Hepatocyte (in vitro differentiated cells): Measurements from ENCODE around the gene DMWD. TPM values are rescaled to one million over a fixed set of nuclear protein-coding genes. Genes with fewer than 3 reads are reported as not detected.

Experiments
- DNase-seq: peaks from one replicate; pipeline ENCODE4 v3.0.0-alpha.2; 2016; ENCODE audit warnings: low spot score
- H2AFZ ChIP-seq: fragments of 200-600 bp; sonication (generic); 2 replicates; pipeline ENCODE4 v1.6.0; 2016; ENCODE audit warnings: antibody characterized with exemption, mild to moderate bottlenecking
- H3K27ac ChIP-seq: fragments of 200-600 bp; sonication (generic); 2 replicates; pipeline ENCODE4 v1.5.1; 2016; ENCODE audit warnings: mild to moderate bottlenecking
- H3K27me3 ChIP-seq: fragments of 200-600 bp; sonication (generic); 2 replicates; pipeline ENCODE4 v1.6.1; 2016
- H3K36me3 ChIP-seq: fragments of 200-600 bp; sonication (generic); replicated peaks from 2 replicates; pipeline ENCODE4 v1.5.1; 2016; ENCODE audit warnings: low read depth; ENCODE audit not compliant: insufficient read depth
- H3K4me1 ChIP-seq: fragments of 200-600 bp; sonication (generic); 2 replicates; pipeline ENCODE4 v1.5.1; 2016; ENCODE audit warnings: mild to moderate bottlenecking, moderate library complexity; ENCODE audit not compliant: insufficient read depth
- H3K4me2 ChIP-seq: fragments of 200-600 bp; sonication (generic); 2 replicates; pipeline ENCODE4 v1.6.0; 2016
- H3K4me3 ChIP-seq: fragments of 200-600 bp; sonication (generic); 2 replicates; pipeline ENCODE4 v1.5.1; 2016; ENCODE audit warnings: mild to moderate bottlenecking
- H3K79me2 ChIP-seq: fragments of 200-600 bp; sonication (generic); 2 replicates; pipeline ENCODE4 v1.6.0; 2017; ENCODE audit warnings: mild to moderate bottlenecking
- H3K9me2 ChIP-seq: fragments of 200-600 bp; sonication (generic); replicated peaks from 2 replicates; pipeline ENCODE4 v1.6.0; 2017; ENCODE audit warnings: mild to moderate bottlenecking; ENCODE audit not compliant: insufficient read depth
- H3K9me3 ChIP-seq: fragments of 200-600 bp; sonication (generic); 2 replicates; pipeline ENCODE4 v1.5.1; 2016; ENCODE audit warnings: low read depth, mild to moderate bottlenecking
- H4K20me1 ChIP-seq: fragments of 200-600 bp; sonication (generic); 2 replicates; pipeline ENCODE4 v1.6.0; 2016; ENCODE audit warnings: mild to moderate bottlenecking; ENCODE audit not compliant: insufficient read depth, poor library complexity, severe bottlenecking
- CTCF ChIP-seq: fragments of 200-600 bp; sonication (generic); IDR thresholded peaks from 2 replicates; pipeline ENCODE4 v1.5.1; 2016; ENCODE audit warnings: antibody characterized with exemption, mild to moderate bottlenecking; ENCODE audit not compliant: poor library complexity
- EZH2 ChIP-seq: fragments of 200-600 bp; sonication (generic); IDR thresholded peaks from 2 replicates; pipeline ENCODE4 v1.6.1; 2016; ENCODE audit warnings: antibody characterized with exemption, mild to moderate bottlenecking, borderline replicate concordance
- EZH2phosphoT487 ChIP-seq: fragments of 200-600 bp; sonication (generic); IDR thresholded peaks from one replicate; pipeline ENCODE4 v1.6.1; 2018; ENCODE audit warnings: antibody characterized with exemption, mild to moderate bottlenecking, low read depth, moderate library complexity; ENCODE audit not compliant: unreplicated experiment, severe bottlenecking
- WGBS: methylation state at CpG from one replicate; pipeline ENCODE4 v1.1.6; 2016; ENCODE audit warnings: low lambda C conversion rate; ENCODE audit errors: missing lambda C conversion rate; 5-methylcytosine and 5-hydroxymethylcytosine counted together
- polyA plus RNA-seq: library from polyadenylated mRNA; unstranded; fragments of >200 nt; fragmentation: Nextera tagmentation; extraction: Ambion mirVana; gene quantifications from 2 replicates; pipeline ENCODE4 v1.2.1, GENCODE V29; 2016
- total RNA-seq: library from RNA; depleted of rRNA; stranded (reverse); fragments of >200 nt; gene quantifications from 2 replicates; pipeline ENCODE4 v1.2.3, GENCODE V29; 2014

DMWD gene
- total and polyA plus RNA-seq, 2 experiments from 2014 or later = 23.7 to 70.1 TPM

GRCh38 chr19:45739498-45740439 is 52.9 kb downstream of the DMWD start:
- TF ChIP-seq EZH2 (no peak), EZH2phosphoT487 (no peak), CTCF (no peak)
- H2AFZ ChIP-seq = no peak overlapping the region
- H3K27me3 ChIP-seq = no peaks in the 10 kb centered on the region
- H3K4me2 ChIP-seq = no peak overlapping the region
- H3K36me3 ChIP-seq = no peaks in the 10 kb centered on the region
- DNase-seq = no peak
- WGBS = 87% methylated on average over 10 of the region's 10 CpGs
- no peaks in the 10 kb centered on the region for H3K4me1 ChIP-seq
- no peaks in the 10 kb centered on the region for H3K9me3 ChIP-seq
- no peaks in the 10 kb centered on the region for H4K20me1 ChIP-seq
- H3K9me2 ChIP-seq = no peaks in the 10 kb centered on the region
- no peak overlapping the region for H3K27ac ChIP-seq
- H3K4me3 ChIP-seq = no peak overlapping the region
- H3K79me2 ChIP-seq = no peaks in the 10 kb centered on the region

DNA sequence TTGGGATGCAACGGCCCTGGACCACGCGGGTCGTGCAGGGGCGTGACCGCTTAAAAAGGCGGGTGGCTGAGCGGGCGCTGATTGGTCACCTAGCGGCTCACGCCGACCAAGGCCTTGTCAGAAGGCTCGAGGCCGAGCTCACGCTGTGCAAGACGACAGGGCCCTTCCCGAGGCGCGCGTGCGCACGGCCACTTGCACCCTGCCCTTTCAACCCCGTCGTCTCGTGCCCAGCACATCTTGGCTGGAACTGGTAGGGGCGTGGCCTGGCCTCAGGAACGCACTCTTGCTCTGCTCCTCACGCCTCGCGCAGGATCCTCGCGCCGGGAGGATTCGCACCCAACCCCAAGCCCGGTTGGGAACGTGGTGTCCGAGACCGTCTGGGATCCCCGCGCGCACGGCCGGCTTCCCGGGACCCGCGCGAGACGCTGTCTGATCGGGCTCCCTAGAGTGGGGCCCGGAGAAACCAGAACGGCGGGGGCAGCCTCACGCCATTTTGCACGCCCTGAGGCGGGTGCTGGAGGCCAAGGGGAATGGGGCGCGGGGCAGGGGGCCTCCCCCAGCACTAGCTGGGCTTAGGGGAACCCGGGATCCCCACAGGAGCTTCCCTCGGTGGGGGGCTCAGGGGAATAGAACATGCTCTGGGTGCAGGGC is 59.4 kb downstream of the DMWD start, which contains the start of gene MEIOSIN:
Gene MEIOSIN (plus strand): TSS at position 280 of the 651 bp plus-strand sequence. CDS start 1,938 bp downstream, outside the sequence.
- no peaks in the 10 kb centered on the region for H3K9me2 ChIP-seq
- no peaks in the 10 kb centered on the region for H3K27me3 ChIP-seq
- 98% methylated on average over 53 of the region's 59 CpGs for WGBS
- H4K20me1 ChIP-seq = no peaks in the 10 kb centered on the region
- H2AFZ ChIP-seq = no peak within 1 kb of the TSS
- TF ChIP-seq CTCF (no peak), EZH2phosphoT487 (no peak), EZH2 (no peak)
- H3K4me2 ChIP-seq = no peak within 1 kb of the TSS
- H3K4me1 ChIP-seq = peaks cover 9% of the 10 kb centered on the region
- H3K36me3 ChIP-seq = no peaks in the 10 kb centered on the region
- no peaks in the 10 kb centered on the region for H3K9me3 ChIP-seq
- H3K27ac ChIP-seq = no peak within 1 kb of the TSS
- no peak for DNase-seq
- no peak within 1 kb of the TSS for H3K4me3 ChIP-seq
- peaks cover 23% of the 10 kb centered on the region for H3K79me2 ChIP-seq

Other genes starting within 250 kb of the DMWD start
- gene OPA3, start 208.0 kb downstream of the DMWD start, total RNA-seq = 11.2 and 15.1 TPM in 2 replicates
- 15.0 and 15.2 TPM in 2 replicates for gene OPA3, start 208.0 kb downstream of the DMWD start, polyA plus RNA-seq
- gene GPR4, start 190.6 kb downstream of the DMWD start, total RNA-seq = not detected in 2 replicates
- gene GPR4, start 190.6 kb downstream of the DMWD start, polyA plus RNA-seq = 0.10 TPM in 1 of 2 replicates, not detected in the other
- gene EML2, start 153.4 kb downstream of the DMWD start, total RNA-seq = 9.1 and 13.9 TPM in 2 replicates
- gene EML2, start 153.4 kb downstream of the DMWD start, polyA plus RNA-seq = 17.0 and 20.6 TPM in 2 replicates
- 1.8 and 2.7 TPM in 2 replicates for gene GIPR, start 124.6 kb downstream of the DMWD start, total RNA-seq
- 5.6 and 6.7 TPM in 2 replicates for gene GIPR, start 124.6 kb downstream of the DMWD start, polyA plus RNA-seq
- gene SNRPD2, start 100.9 kb downstream of the DMWD start, total RNA-seq = 149 and 165 TPM in 2 replicates
- gene SNRPD2, start 100.9 kb downstream of the DMWD start, polyA plus RNA-seq = 478 and 513 TPM in 2 replicates
- 7.5 and 10.3 TPM in 2 replicates for gene QPCTL, start 100.2 kb downstream of the DMWD start, total RNA-seq
- 6.8 and 11.0 TPM in 2 replicates for gene QPCTL, start 100.2 kb downstream of the DMWD start, polyA plus RNA-seq
- 4.6 and 7.5 TPM in 2 replicates for gene FBXO46, start 61.9 kb downstream of the DMWD start, total RNA-seq
- 13.3 and 14.8 TPM in 2 replicates for gene FBXO46, start 61.9 kb downstream of the DMWD start, polyA plus RNA-seq
- gene MEIOSIN, start 59.4 kb downstream of the DMWD start, total RNA-seq = not detected in 2 replicates
- not detected in 2 replicates for gene MEIOSIN, start 59.4 kb downstream of the DMWD start, polyA plus RNA-seq
- 12.1 and 17.0 TPM in 2 replicates for gene SIX5, start 23.6 kb downstream of the DMWD start, total RNA-seq
- 12.6 and 15.6 TPM in 2 replicates for gene SIX5, start 23.6 kb downstream of the DMWD start, polyA plus RNA-seq
- 25.2 and 71.4 TPM in 2 replicates for gene DMPK, start 10.4 kb downstream of the DMWD start, total RNA-seq
- 46.0 and 60.7 TPM in 2 replicates for gene DMPK, start 10.4 kb downstream of the DMWD start, polyA plus RNA-seq
- 0.12 TPM in 1 of 2 replicates, not detected in the other for gene RSPH6A, start 22.5 kb upstream of the DMWD start, total RNA-seq
- gene RSPH6A, start 22.5 kb upstream of the DMWD start, polyA plus RNA-seq = not detected in 2 replicates
- 33.8 and 41.6 TPM in 2 replicates for gene SYMPK, start 70.3 kb upstream of the DMWD start, total RNA-seq
- 33.4 and 39.0 TPM in 2 replicates for gene SYMPK, start 70.3 kb upstream of the DMWD start, polyA plus RNA-seq
- gene FOXA3, start 71.5 kb upstream of the DMWD start, total RNA-seq = 14.5 and 14.6 TPM in 2 replicates
- 16.7 and 18.6 TPM in 2 replicates for gene FOXA3, start 71.5 kb upstream of the DMWD start, polyA plus RNA-seq
- gene IRF2BP1, start 93.3 kb upstream of the DMWD start, total RNA-seq = 23.8 and 25.2 TPM in 2 replicates
- 11.5 and 15.8 TPM in 2 replicates for gene IRF2BP1, start 93.3 kb upstream of the DMWD start, polyA plus RNA-seq
- gene MYPOP, start 109.8 kb upstream of the DMWD start, total RNA-seq = 2.4 and 3.5 TPM in 2 replicates
- gene MYPOP, start 109.8 kb upstream of the DMWD start, polyA plus RNA-seq = 2.5 and 3.1 TPM in 2 replicates
- not detected in 2 replicates for gene NANOS2, start 121.9 kb upstream of the DMWD start, total RNA-seq
- not detected in 2 replicates for gene NANOS2, start 121.9 kb upstream of the DMWD start, polyA plus RNA-seq
- gene NOVA2, start 181.0 kb upstream of the DMWD start, total RNA-seq = 0.12 TPM in 1 of 2 replicates, not detected in the other
- 0.08 and 0.16 TPM in 2 replicates for gene NOVA2, start 181.0 kb upstream of the DMWD start, polyA plus RNA-seq
- gene CCDC61, start 202.6 kb upstream of the DMWD start, total RNA-seq = 3.6 and 4.5 TPM in 2 replicates
- gene CCDC61, start 202.6 kb upstream of the DMWD start, polyA plus RNA-seq = 7.3 and 9.8 TPM in 2 replicates
- not detected in 2 replicates for gene PGLYRP1, start 230.2 kb upstream of the DMWD start, total RNA-seq
- gene PGLYRP1, start 230.2 kb upstream of the DMWD start, polyA plus RNA-seq = not detected in 2 replicates
- gene IGFL4, start 248.2 kb upstream of the DMWD start, total RNA-seq = 1.1 and 1.8 TPM in 2 replicates
- 0.41 and 0.83 TPM in 2 replicates for gene IGFL4, start 248.2 kb upstream of the DMWD start, polyA plus RNA-seq